Smooth muscle cell (in vitro differentiated cells): ENCODE data around the gene TNFRSF17. TPM values are rescaled to one million over a fixed set of nuclear protein-coding genes. Genes with fewer than 3 reads are reported as not detected.

Source experiments
- DNase-seq: peaks from one replicate; lab custom pipeline; 2025; ENCODE audit not compliant: unreplicated experiment; lab: John Stamatoyannopoulos, UW
- H2AFZ ChIP-seq: fragments of 200-600 bp; sonication (generic); 2 replicates; pipeline ENCODE4 v1.6.0; 2016; ENCODE audit warnings: antibody characterized with exemption, low read depth, mild to moderate bottlenecking
- H3F3A ChIP-seq: fragments of 200-600 bp; sonication (generic); 2 replicates; pipeline ENCODE4 v1.6.0; 2017; ENCODE audit warnings: antibody characterized with exemption, low read depth
- H3K27ac ChIP-seq: fragments of 200-600 bp; sonication (generic); 2 replicates; pipeline ENCODE4 v1.5.1; 2016; ENCODE audit warnings: low read depth, mild to moderate bottlenecking
- H3K27me3 ChIP-seq: fragments of 200-600 bp; sonication (generic); 2 replicates; pipeline ENCODE4 v1.6.1; 2016; ENCODE audit warnings: low read depth, mild to moderate bottlenecking
- H3K36me3 ChIP-seq: fragments of 200-600 bp; sonication (generic); 2 replicates; pipeline ENCODE4 v1.5.1; 2016; ENCODE audit warnings: low read depth
- H3K4me1 ChIP-seq: fragments of 200-600 bp; sonication (generic); 2 replicates; pipeline ENCODE4 v1.5.1; 2016; ENCODE audit warnings: low read depth
- H3K4me2 ChIP-seq: fragments of 200-600 bp; sonication (generic); 2 replicates; pipeline ENCODE4 v1.6.0; 2016; ENCODE audit warnings: mild to moderate bottlenecking
- H3K4me3 ChIP-seq: fragments of 200-600 bp; sonication (generic); 2 replicates; pipeline ENCODE4 v1.5.1; 2016; ENCODE audit warnings: mild to moderate bottlenecking
- H3K79me2 ChIP-seq: fragments of 200-600 bp; sonication (generic); 2 replicates; pipeline ENCODE4 v1.6.0; 2016; ENCODE audit warnings: low read depth, mild to moderate bottlenecking
- H3K9ac ChIP-seq: fragments of 200-600 bp; sonication (generic); 2 replicates; pipeline ENCODE4 v1.6.0; 2016; ENCODE audit warnings: low read depth
- H3K9me3 ChIP-seq: fragments of 200-600 bp; sonication (generic); replicated peaks from 2 replicates; pipeline ENCODE4 v1.5.1; 2016; ENCODE audit warnings: low read depth
- H4K20me1 ChIP-seq: fragments of 200-600 bp; sonication (generic); 2 replicates; pipeline ENCODE4 v1.6.0; 2016; ENCODE audit warnings: low read depth
- CTCF ChIP-seq: fragments of 200-600 bp; sonication (generic); IDR thresholded peaks from 2 replicates; pipeline ENCODE4 v1.5.1; 2017; ENCODE audit warnings: borderline replicate concordance, mild to moderate bottlenecking, antibody characterized with exemption; ENCODE audit not compliant: insufficient read depth, poor library complexity, severe bottlenecking
- WGBS: methylation state at CpG from one replicate; pipeline ENCODE4 v1.1.7; 2016; ENCODE audit warnings: low lambda C conversion rate; 5-methylcytosine and 5-hydroxymethylcytosine counted together
- polyA plus RNA-seq: library from polyadenylated mRNA; unstranded; fragments of >200 nt; fragmentation: Nextera tagmentation; extraction: Ambion mirVana; gene quantifications from 2 replicates; pipeline ENCODE4 v1.2.1, GENCODE V29; 2016
- total RNA-seq: library from RNA; depleted of rRNA; stranded (reverse); fragments of >200 nt; gene quantifications from 2 replicates; pipeline ENCODE4 v1.2.3, GENCODE V29; 2014

The TNFRSF17 gene
- total and polyA plus RNA-seq, 2 experiments from 2014 or later, result not detected

DNA sequence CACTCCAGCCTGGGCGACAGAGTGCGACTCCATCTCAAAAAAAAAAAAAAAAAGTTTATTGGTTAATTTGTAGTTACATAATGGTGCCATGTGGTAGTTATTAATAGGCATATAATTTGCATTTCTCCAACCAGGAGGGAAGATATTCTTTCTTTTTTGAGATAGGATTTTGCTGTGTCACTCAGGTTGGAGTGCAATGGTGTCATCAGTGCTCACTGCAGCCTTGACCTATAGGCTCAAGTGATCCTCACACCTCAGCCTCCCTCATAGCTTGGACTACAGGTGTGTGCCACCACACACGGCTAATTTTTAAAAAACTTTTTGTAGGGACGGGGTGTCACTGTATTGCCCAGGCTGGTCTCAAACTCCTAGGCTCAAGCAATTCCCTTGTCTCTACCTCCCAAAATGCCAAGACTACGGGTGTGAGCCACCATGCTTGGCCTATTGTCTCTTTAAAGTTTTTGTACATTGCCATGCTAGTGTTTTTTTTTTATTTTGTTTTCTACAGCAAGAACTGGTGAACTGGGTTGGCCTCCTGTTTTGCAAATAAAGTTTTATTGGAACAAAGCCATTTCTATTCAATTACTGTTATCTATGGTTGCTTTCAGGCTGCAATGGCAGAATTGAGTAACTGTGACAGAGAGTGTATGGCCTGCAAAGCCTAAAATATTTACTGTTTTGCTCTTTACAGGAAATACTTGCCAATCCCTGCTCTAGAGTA is 23.4 kb downstream of the TNFRSF17 start:
- no peak for DNase-seq
- WGBS, result 63% methylated on average over 5 of the region's 5 CpGs
- H3K27me3 ChIP-seq, result no peaks in the 10 kb centered on the region
- TF ChIP-seq CTCF, result no peak
- no peak overlapping the region for H3K27ac ChIP-seq
- no peaks in the 10 kb centered on the region for H3F3A ChIP-seq
- H3K4me2 ChIP-seq, result no peak overlapping the region
- peaks cover 14% of the 10 kb centered on the region for H4K20me1 ChIP-seq
- H3K79me2 ChIP-seq, result peaks cover 5% of the 10 kb centered on the region
- H3K4me1 ChIP-seq, result peaks cover 5% of the 10 kb centered on the region
- no peak overlapping the region for H3K9ac ChIP-seq
- H3K9me3 ChIP-seq, result no peaks in the 10 kb centered on the region
- H3K36me3 ChIP-seq, result no peaks in the 10 kb centered on the region
- no peak overlapping the region for H3K4me3 ChIP-seq
- H2AFZ ChIP-seq, result no peak overlapping the region

GRCh38 chr16:11990702-11991390 is 25.8 kb downstream of the TNFRSF17 start:
- Histone ChIP-seq H3K79me2 (no peaks in the 10 kb centered on the region), H3K27me3 (no peaks in the 10 kb centered on the region), H3K9ac (no peak overlapping the region), H3F3A (no peaks in the 10 kb centered on the region), H3K4me1 (peaks cover 11% of the 10 kb centered on the region), H3K36me3 (no peaks in the 10 kb centered on the region), H3K4me3 (no peak overlapping the region), H3K4me2 (no peak overlapping the region), H3K27ac (no peak overlapping the region), H3K9me3 (no peaks in the 10 kb centered on the region), H2AFZ (no peak overlapping the region), H4K20me1 (peaks cover 23% of the 10 kb centered on the region)
- no peak for TF ChIP-seq CTCF
- no peak for DNase-seq
- WGBS, result 97% methylated on average over 11 of the region's 11 CpGs

DNA sequence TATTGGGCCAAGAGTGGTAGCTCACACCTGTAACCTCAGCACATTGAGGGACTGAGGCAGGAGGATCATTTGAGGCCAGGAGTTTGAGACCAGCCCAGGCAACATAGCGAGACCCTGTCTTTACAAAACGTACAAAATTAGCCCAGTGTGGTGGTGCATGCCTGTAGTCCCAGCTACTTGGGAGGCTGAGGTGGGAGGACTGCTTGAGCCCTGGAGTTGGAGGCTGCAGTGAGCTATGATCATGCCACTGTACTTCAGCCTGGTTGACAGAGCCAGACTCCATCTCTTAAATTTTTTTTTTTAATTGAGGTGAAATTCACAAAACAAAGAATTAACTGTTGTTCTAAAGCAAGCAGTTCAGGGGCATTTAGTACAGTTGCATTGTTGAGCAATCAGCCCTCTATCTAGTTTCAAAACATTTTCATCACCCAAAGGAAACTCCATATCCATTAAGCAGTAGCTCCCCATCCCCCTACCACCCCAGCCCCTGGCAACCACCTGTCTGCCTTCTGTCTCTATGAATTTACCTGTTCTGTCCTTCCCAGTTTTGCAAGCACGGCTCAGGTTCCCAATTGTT is 27.1 kb downstream of the TNFRSF17 start:
- Histone ChIP-seq H3K9ac (no peak overlapping the region), H3K4me3 (no peak overlapping the region), H4K20me1 (peaks cover 23% of the 10 kb centered on the region), H3K4me1 (peaks cover 11% of the 10 kb centered on the region), H2AFZ (no peak overlapping the region), H3K27ac (no peak overlapping the region), H3F3A (no peaks in the 10 kb centered on the region), H3K27me3 (no peaks in the 10 kb centered on the region), H3K79me2 (no peaks in the 10 kb centered on the region), H3K4me2 (no peak overlapping the region), H3K9me3 (no peaks in the 10 kb centered on the region), H3K36me3 (no peaks in the 10 kb centered on the region)
- no peak for TF ChIP-seq CTCF
- 97% methylated on average over 3 of the region's 3 CpGs for WGBS
- DNase-seq, result no peak
